Spleen (tissue), 11 donors: ENCODE measurements around the gene TNFAIP3. TPM values are rescaled to one million over a fixed set of nuclear protein-coding genes. Genes with fewer than 3 reads are reported as not detected.

Experiments used
- DNase-seq: peaks from one replicate; pipeline ENCODE4 v3.0.0-alpha.2; 2020
- H3K27ac ChIP-seq, 8 donors: fragments of 200-600 bp; sonication (generic) in 7 of 8; 1 replicate in 4 of 8; 2 replicates in 4 of 8; pipeline versions ENCODE4 v1.5.0 to v1.8.0; 2016 to 2021; ENCODE audit warnings: inconsistent platforms in 4 of 8, mild to moderate bottlenecking in 4 of 8, moderate library complexity in 1 of 8
- H3K27me3 ChIP-seq, 7 donors: fragments of 200-600 bp; sonication (generic) in 6 of 7; replicated peaks in 1 of 7; 1 replicate in 4 of 7; 2 replicates in 3 of 7; pipeline versions ENCODE4 v1.5.0 to v1.8.0; 2016 to 2021; ENCODE audit warnings: inconsistent platforms in 3 of 7, mild to moderate bottlenecking in 1 of 7
- H3K36me3 ChIP-seq, 6 donors: fragments of 200-600 bp; sonication (generic) in 5 of 6; 1 replicate in 4 of 6; 2 replicates in 2 of 6; pipeline versions ENCODE4 v1.5.0 to v1.8.0; 2016 to 2021; ENCODE audit warnings: inconsistent platforms in 2 of 6
- H3K4me1 ChIP-seq, 6 donors: fragments of 200-600 bp; sonication (generic) in 5 of 6; 1 replicate in 3 of 6; 2 replicates in 3 of 6; pipeline versions ENCODE4 v1.5.0 to v1.8.0; 2016 to 2021; ENCODE audit warnings: inconsistent platforms in 3 of 6
- H3K4me3 ChIP-seq, 8 donors: fragments of 200-600 bp; sonication (generic) in 7 of 8; 1 replicate in 4 of 8; 2 replicates in 4 of 8; pipeline versions ENCODE4 v1.5.0 to v1.8.0; 2016 to 2021; ENCODE audit warnings: inconsistent platforms in 4 of 8, mild to moderate bottlenecking in 4 of 8, moderate library complexity in 2 of 8
- H3K9me3 ChIP-seq, 8 donors: fragments of 200-600 bp; sonication (generic) in 7 of 8; 1 replicate in 4 of 8; 2 replicates in 4 of 8; pipeline versions ENCODE4 v1.5.0 to v1.8.0; 2016 to 2021; ENCODE audit warnings: inconsistent platforms in 4 of 8
- CTCF ChIP-seq, 11 experiments: fragments of 200-600 bp in 7 of 11; fragments of 450-650 bp in 4 of 11; sonication (generic) in 4 of 11; IDR thresholded peaks in 8 of 11; conservative IDR thresholded peaks in 3 of 11; 1 replicate in 7 of 11; 2 replicates in 4 of 11; pipeline versions ENCODE4 v1.4.0 to v1.8.0; 2016 to 2021; ENCODE audit warnings: antibody characterized with exemption in 11 of 11, inconsistent platforms in 4 of 11, mild to moderate bottlenecking in 1 of 11
- POLR2A ChIP-seq, 3 donors: fragments of 450-650 bp; IDR thresholded peaks; one replicate each; pipeline ENCODE4 v1.5.1; 2017; ENCODE audit warnings: antibody characterized with exemption in 3 of 3, mild to moderate bottlenecking in 1 of 3
- POLR2AphosphoS5 ChIP-seq, 3 donors: sonication (generic); formaldehyde crosslinking; IDR thresholded peaks; one replicate each; pipeline ENCODE4 v1.5.1; 2017; ENCODE audit warnings: antibody characterized with exemption in 3 of 3
- WGBS, 5 donors: extraction: QIAGEN DNeasy Blood & Tissue Kit in 3 of 5; methylation state at CpG; one replicate each; pipeline versions ENCODE4 v1.1.5 to v1.1.7; 2013 to 2018; 5-methylcytosine and 5-hydroxymethylcytosine counted together
- intact Hi-C: fragments of 100-400 bp; cut with DNase I; formaldehyde crosslinking; loops from one replicate; pipeline ENCODE4 v1.15.0; 2023; ENCODE audit warnings: low total_unique reads
- polyA plus RNA-seq, 3 donors: library from polyadenylated mRNA; stranded (reverse); fragments of 200-250 nt; gene quantifications; one replicate each; pipeline ENCODE4 v1.2.1, GENCODE V29; 2013
- total RNA-seq, 7 donors: library from RNA; depleted of rRNA in 3 of 7; stranded (reverse); fragments of >200 nt in 3 of 7; fragmentation: NEBNext Ultra II Directional in 4 of 7; extraction: Animal tissue kit (Norgen Biotek cat#: 25700) in 4 of 7; gene quantifications; one replicate each; pipeline versions ENCODE4 v1.1.0 to v1.2.1, GENCODE V29; 2016 to 2021
- donor health status: healthy with polysubstance abuse.
- donor health status: DM: no; HTN: no; CAD: no; lungs with moderate emphysema.
- donor health status: DM: no; HTN: no; CAD: no.
- donor health status: Bipolar disorder and iron deficiency.
- donor health status: healthy.
- donor health status: DM: no; HTN: no; CAD: no.
- donor health status: DM: yes; HTN: yes; CAD: no.

TNFAIP3 gene
- total and polyA plus RNA-seq, 10 donors, result 23.2 to 133 (median 51.7) TPM

GRCh38 chr6:137914530-137915193, 47.6 kb downstream of the TNFAIP3 start:
- H3K27ac ChIP-seq, result no peak overlapping the region
- H3K27me3 ChIP-seq, result no peaks in the 10 kb centered on the region
- DNase-seq, result no peak
- H3K4me3 ChIP-seq, result no peak overlapping the region
- intact Hi-C loops, result no loop called here
- no peaks in the 10 kb centered on the region for H3K36me3 ChIP-seq
- 60 to 74% (median 68%) methylated on average over 4 of the region's 4 CpGs for WGBS, 5 donors
- H3K9me3 ChIP-seq, result peaks cover 0 to 13% (median 9%) of the 10 kb centered on the region in 8 donors
- peaks cover 0 to 33% (median 22%) of the 10 kb centered on the region in 6 donors for H3K4me1 ChIP-seq
- TF ChIP-seq POLR2AphosphoS5 (IDR thresholded peaks at IDR 0.05) (no peak), POLR2A (IDR thresholded peaks at IDR 0.05) (no peak), CTCF (IDR thresholded peaks at IDR 0.05 in 8 of 11, conservative IDR thresholded peaks at IDR 0.05 in 3 of 11) (no peak)

- DNase-seq, result no peak
- no peak overlapping the region for H3K27ac ChIP-seq
- H3K4me1 ChIP-seq, result peaks cover 0 to 33% (median 19%) of the 10 kb centered on the region in 6 donors
- no peaks in the 10 kb centered on the region for H3K27me3 ChIP-seq
- H3K4me3 ChIP-seq, result no peak overlapping the region
- peaks cover 0 to 13% (median 9%) of the 10 kb centered on the region in 8 donors for H3K9me3 ChIP-seq
- intact Hi-C loops, result no loop called here
- TF ChIP-seq POLR2AphosphoS5 (IDR thresholded peaks at IDR 0.05) (no peak), POLR2A (IDR thresholded peaks at IDR 0.05) (no peak), CTCF (IDR thresholded peaks at IDR 0.05 in 8 of 11, conservative IDR thresholded peaks at IDR 0.05 in 3 of 11) (no peak)
- H3K36me3 ChIP-seq, result no peaks in the 10 kb centered on the region
- WGBS, 5 donors, result 81 to 88% (median 86%) methylated on average over 4 of the region's 4 CpGs
These were observed 48.7 kb downstream of the TNFAIP3 start for GRCh38 chr6:137915790-137916189.

GRCh38 chr6:137917551-137918325, 50.7 kb downstream of the TNFAIP3 start:
- no peak overlapping the region for H3K27ac ChIP-seq
- H3K9me3 ChIP-seq, result peaks cover 0 to 13% (median 9%) of the 10 kb centered on the region in 8 donors
- TF ChIP-seq POLR2A (IDR thresholded peaks at IDR 0.05) (no peak), CTCF (IDR thresholded peaks at IDR 0.05 in 8 of 11, conservative IDR thresholded peaks at IDR 0.05 in 3 of 11) (no peak), POLR2AphosphoS5 (IDR thresholded peaks at IDR 0.05) (no peak)
- 96 to 100% (median 100%) methylated on average over 1 of the region's 1 CpG for WGBS, 5 donors
- intact Hi-C loops, result no loop called here
- H3K4me1 ChIP-seq, result peaks cover 0 to 29% (median 7%) of the 10 kb centered on the region in 6 donors
- no peaks in the 10 kb centered on the region for H3K36me3 ChIP-seq
- H3K4me3 ChIP-seq, result no peak overlapping the region
- no peaks in the 10 kb centered on the region for H3K27me3 ChIP-seq
- DNase-seq, result no peak

GRCh38 chr6:137919502-137919823, 52.4 kb downstream of the TNFAIP3 start:
- no peaks in the 10 kb centered on the region for H3K9me3 ChIP-seq
- peaks cover 0 to 32% (median 7%) of the 10 kb centered on the region in 6 donors for H3K4me1 ChIP-seq
- WGBS, 5 donors, result 74 to 88% (median 78%) methylated on average over 3 of the region's 3 CpGs
- intact Hi-C loops, result no loop called here
- DNase-seq, result no peak
- no peak for TF ChIP-seq POLR2A (IDR thresholded peaks at IDR 0.05)
- no peak for TF ChIP-seq POLR2AphosphoS5 (IDR thresholded peaks at IDR 0.05)
- no peak for TF ChIP-seq CTCF (IDR thresholded peaks at IDR 0.05 in 8 of 11, conservative IDR thresholded peaks at IDR 0.05 in 3 of 11)
- H3K27me3 ChIP-seq, result no peaks in the 10 kb centered on the region
- peak overlapping the region in 4 of 8 donors; percentile 13 to 26 (median 18) for H3K27ac ChIP-seq
- no peaks in the 10 kb centered on the region for H3K36me3 ChIP-seq
- no peak overlapping the region for H3K4me3 ChIP-seq
